Pancreas (tissue), 10 donors: ENCODE data around the gene ACOT7. TPM values are rescaled to one million over a fixed set of nuclear protein-coding genes. Genes with fewer than 3 reads are reported as not detected.

ENCODE experiments used
- ATAC-seq, 4 donors: fragments of 200-7000 bp; cut with Tn5 transposase; one replicate each; pipeline versions ENCODE4 v1.8.0 to v1.9.1; 2020; ENCODE audit warnings: mild to moderate bottlenecking in 4 of 4, moderate library complexity in 4 of 4
- DNase-seq, 6 donors: peaks; one replicate each; pipeline ENCODE4 v3.0.0-alpha.2; 2020
- FAIRE-seq: peaks from 2 replicates; lab custom pipeline; 2012; peaks lifted over from hg19 to GRCh38; lab: Jason Lieb, UNC
- H3K27ac ChIP-seq, 4 donors: fragments of 200-600 bp; sonication (generic); 1 replicate in 3 of 4; 2 replicates in 1 of 4; pipeline versions ENCODE4 v1.5.0 to v1.8.0; 2020
- H3K27me3 ChIP-seq, 4 donors: fragments of 200-600 bp; one replicate each; pipeline ENCODE4 v1.8.0; 2021
- H3K36me3 ChIP-seq, 3 donors: fragments of 200-600 bp; sonication (generic) in 1 of 3; one replicate each; pipeline versions ENCODE4 v1.5.0 to v1.8.0; 2020 to 2021
- H3K4me1 ChIP-seq, 3 donors: fragments of 200-600 bp; one replicate each; pipeline ENCODE4 v1.8.0; 2021
- H3K4me3 ChIP-seq, 4 donors: fragments of 200-600 bp; sonication (generic) in 2 of 4; one replicate each; pipeline versions ENCODE4 v1.5.0 to v1.8.0; 2020 to 2021
- H3K9me3 ChIP-seq, 4 donors: fragments of 200-600 bp; one replicate each; pipeline ENCODE4 v1.8.0; 2021
- WGBS, 2 donors: extraction: QIAGEN DNeasy Blood & Tissue Kit; methylation state at CpG; one replicate each; pipeline ENCODE4 v1.1.7; 2013; 5-methylcytosine and 5-hydroxymethylcytosine counted together
- intact Hi-C, 3 donors: fragments of 100-400 bp; cut with DNase I; formaldehyde crosslinking; loops; one replicate each; pipeline versions ENCODE4 v1.11.1 to v1.14.2; 2022
- polyA plus RNA-seq, 2 donors: library from polyadenylated mRNA; stranded (reverse); fragments of 200-250 nt; gene quantifications; one replicate each; pipeline ENCODE4 v1.2.3, GENCODE V29; 2013
- total RNA-seq, 6 donors: library from RNA; stranded (reverse); fragmentation: NEBNext Ultra II Directional in 4 of 6; extraction: Animal tissue kit (Norgen Biotek cat#: 25700) in 4 of 6; gene quantifications; one replicate each; pipeline versions ENCODE4 v1.2.1 to v1.2.4, GENCODE V29; 2021 to 2023
- TF ChIP-seq, protein P1 (sequence below), 4 donors: fragments of 200-600 bp; sonication (generic) in 3 of 4; IDR thresholded peaks; one replicate each; pipeline versions ENCODE4 v1.5.0 to v1.8.0; 2021; ENCODE audit warnings: antibody characterized with exemption in 4 of 4
- donor health status: healthy with polysubstance abuse.
- donor health status: DM: no; HTN: no; CAD: no; lungs with moderate emphysema.
- donor health status: DM: no; HTN: no; CAD: no.
- donor health status: control.
- donor health status: control.
- donor health status: Bipolar disorder and iron deficiency.
- donor health status: DM: yes; HTN: yes; CAD: no.
- donor health status: DM: no; HTN: no; CAD: no.
- donor health status: DM: no; HTN: no; CAD: no.
- donor health status: DM: yes; HTN: yes; CAD: no.

Gene ACOT7
- total and polyA plus RNA-seq, 8 donors = 3.1 to 7.6 (median 5.2) TPM

GRCh38 chr1:6275826-6276782 is 117.5 kb downstream of the ACOT7 start:
- no peak for DNase-seq
- ATAC-seq = peak in 3 of 4 donors; percentile 50 to 68 (median 67)
- no peaks in the 10 kb centered on the region for H3K9me3 ChIP-seq
- 81% methylated on average over 35 of the region's 35 CpGs for WGBS, 2 donors
- intact Hi-C loops = no loop called here
- FAIRE-seq = no peak
- no peak overlapping the region for H3K4me3 ChIP-seq
- H3K27ac ChIP-seq = no peak overlapping the region
- no peaks in the 10 kb centered on the region for H3K27me3 ChIP-seq
- no peaks in the 10 kb centered on the region for H3K4me1 ChIP-seq
- TF ChIP-seq, protein P1, sequence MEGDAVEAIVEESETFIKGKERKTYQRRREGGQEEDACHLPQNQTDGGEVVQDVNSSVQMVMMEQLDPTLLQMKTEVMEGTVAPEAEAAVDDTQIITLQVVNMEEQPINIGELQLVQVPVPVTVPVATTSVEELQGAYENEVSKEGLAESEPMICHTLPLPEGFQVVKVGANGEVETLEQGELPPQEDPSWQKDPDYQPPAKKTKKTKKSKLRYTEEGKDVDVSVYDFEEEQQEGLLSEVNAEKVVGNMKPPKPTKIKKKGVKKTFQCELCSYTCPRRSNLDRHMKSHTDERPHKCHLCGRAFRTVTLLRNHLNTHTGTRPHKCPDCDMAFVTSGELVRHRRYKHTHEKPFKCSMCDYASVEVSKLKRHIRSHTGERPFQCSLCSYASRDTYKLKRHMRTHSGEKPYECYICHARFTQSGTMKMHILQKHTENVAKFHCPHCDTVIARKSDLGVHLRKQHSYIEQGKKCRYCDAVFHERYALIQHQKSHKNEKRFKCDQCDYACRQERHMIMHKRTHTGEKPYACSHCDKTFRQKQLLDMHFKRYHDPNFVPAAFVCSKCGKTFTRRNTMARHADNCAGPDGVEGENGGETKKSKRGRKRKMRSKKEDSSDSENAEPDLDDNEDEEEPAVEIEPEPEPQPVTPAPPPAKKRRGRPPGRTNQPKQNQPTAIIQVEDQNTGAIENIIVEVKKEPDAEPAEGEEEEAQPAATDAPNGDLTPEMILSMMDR (IDR thresholded peaks at IDR 0.05) = no peak
- no peaks in the 10 kb centered on the region for H3K36me3 ChIP-seq

DNA sequence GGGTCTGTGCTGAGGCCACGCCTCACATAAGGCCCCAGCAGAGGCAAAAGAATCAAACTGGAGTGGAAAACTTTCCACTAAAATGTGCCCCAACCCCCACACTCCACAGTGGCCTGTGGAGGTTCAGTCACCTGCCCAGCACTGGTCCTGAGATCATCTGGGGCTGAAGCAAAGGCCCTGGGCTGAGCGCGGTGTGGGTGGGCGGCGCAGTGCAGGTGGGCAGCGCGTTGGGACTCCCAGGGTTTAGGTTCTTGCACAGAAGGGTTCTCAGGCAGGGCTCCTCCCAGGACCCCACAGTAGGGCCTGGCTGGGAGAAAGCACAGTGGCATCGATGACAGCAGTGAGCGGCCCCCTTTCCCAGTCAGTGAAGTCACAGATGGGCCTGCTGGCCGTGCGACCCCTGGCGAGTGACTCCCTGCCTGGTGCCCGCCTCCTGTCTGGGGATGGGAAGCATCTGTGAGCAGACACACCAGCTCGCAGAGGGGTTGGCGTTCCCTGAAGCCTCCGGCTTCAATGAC is 118.9 kb downstream of the ACOT7 start:
- Histone ChIP-seq H3K27ac (no peak overlapping the region), H3K4me3 (no peak overlapping the region), H3K9me3 (no peaks in the 10 kb centered on the region), H3K27me3 (no peaks in the 10 kb centered on the region), H3K4me1 (no peaks in the 10 kb centered on the region), H3K36me3 (no peaks in the 10 kb centered on the region)
- 94 to 96% methylated on average over 16 of the region's 16 CpGs for WGBS, 2 donors
- TF ChIP-seq, protein P1 (IDR thresholded peaks at IDR 0.05) = no peak
- ATAC-seq (no peak), DNase-seq (no peak), FAIRE-seq (no peak)
- intact Hi-C loops = no loop called here

GRCh38 chr1:6274102-6274501 is 119.5 kb downstream of the ACOT7 start:
- H3K27ac ChIP-seq = no peak overlapping the region
- DNase-seq (no peak), ATAC-seq (no peak), FAIRE-seq (no peak)
- 94 to 98% methylated on average over 11 of the region's 11 CpGs for WGBS, 2 donors
- H3K4me3 ChIP-seq = no peak overlapping the region
- TF ChIP-seq, protein P1 (IDR thresholded peaks at IDR 0.05) = no peak
- H3K9me3 ChIP-seq = no peaks in the 10 kb centered on the region
- H3K4me1 ChIP-seq = no peaks in the 10 kb centered on the region
- intact Hi-C loops = no loop called here
- no peaks in the 10 kb centered on the region for H3K36me3 ChIP-seq
- no peaks in the 10 kb centered on the region for H3K27me3 ChIP-seq

- FAIRE-seq (no peak), ATAC-seq (no peak), DNase-seq (peak in 1 of 6 donors; percentile 32)
- TF ChIP-seq, protein P1 (IDR thresholded peaks at IDR 0.05) = no peak
- Histone ChIP-seq H3K27me3 (no peaks in the 10 kb centered on the region), H3K4me1 (no peaks in the 10 kb centered on the region), H3K9me3 (no peaks in the 10 kb centered on the region), H3K27ac (no peak overlapping the region), H3K4me3 (no peak overlapping the region), H3K36me3 (no peaks in the 10 kb centered on the region)
- 89 to 92% methylated on average over 19 of the region's 19 CpGs for WGBS, 2 donors
- intact Hi-C loops = no loop called here
Measured at GRCh38 chr1:6273380-6273891, 120.1 kb downstream of the ACOT7 start.
